ENCODE data around the gene KCNK4. TPM values are rescaled to one million over a fixed set of nuclear protein-coding genes. Genes with fewer than 3 reads are reported as not detected.

KCNK4 gene
- total and polyA plus RNA-seq, 7 donors, result 0.71 TPM; not detected in 6

DNA sequence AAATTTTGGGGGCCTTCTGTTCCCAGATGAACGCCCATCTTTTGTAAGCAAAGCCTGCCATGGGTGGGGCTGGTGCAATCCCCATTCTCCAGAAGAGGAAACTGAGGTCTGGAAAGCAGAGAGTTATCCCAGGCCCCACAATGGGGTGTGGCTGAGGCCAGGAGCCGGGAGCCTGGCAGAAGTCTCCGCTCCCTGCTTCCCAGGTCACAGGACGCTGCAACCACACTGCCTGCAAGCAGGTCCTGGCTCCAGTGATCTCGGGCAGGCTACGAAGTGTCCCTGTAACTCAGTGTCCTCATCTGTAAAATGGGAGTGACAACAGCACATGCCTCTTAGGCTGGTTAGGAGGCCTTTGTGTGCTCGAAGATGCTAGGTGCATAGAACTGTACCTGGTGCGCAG, 38.1 kb upstream of the KCNK4 start:
- Histone ChIP-seq H3K36me3 (peaks cover 7 to 31% (median 18%) of the 10 kb centered on the region in 4 donors), H3K4me3 (peak overlapping the region in 1 of 4 donors; percentile 83), H3K27ac (peak overlapping the region in 2 of 4 donors; percentile 79 to 85), H3K9me3 (no peaks in the 10 kb centered on the region), H3K4me1 (peaks cover 0 to 35% (median 26%) of the 10 kb centered on the region in 4 donors), H3K27me3 (no peaks in the 10 kb centered on the region)
- intact Hi-C loops (cut with DNase I), result no loop called here
- TF ChIP-seq, protein P1, sequence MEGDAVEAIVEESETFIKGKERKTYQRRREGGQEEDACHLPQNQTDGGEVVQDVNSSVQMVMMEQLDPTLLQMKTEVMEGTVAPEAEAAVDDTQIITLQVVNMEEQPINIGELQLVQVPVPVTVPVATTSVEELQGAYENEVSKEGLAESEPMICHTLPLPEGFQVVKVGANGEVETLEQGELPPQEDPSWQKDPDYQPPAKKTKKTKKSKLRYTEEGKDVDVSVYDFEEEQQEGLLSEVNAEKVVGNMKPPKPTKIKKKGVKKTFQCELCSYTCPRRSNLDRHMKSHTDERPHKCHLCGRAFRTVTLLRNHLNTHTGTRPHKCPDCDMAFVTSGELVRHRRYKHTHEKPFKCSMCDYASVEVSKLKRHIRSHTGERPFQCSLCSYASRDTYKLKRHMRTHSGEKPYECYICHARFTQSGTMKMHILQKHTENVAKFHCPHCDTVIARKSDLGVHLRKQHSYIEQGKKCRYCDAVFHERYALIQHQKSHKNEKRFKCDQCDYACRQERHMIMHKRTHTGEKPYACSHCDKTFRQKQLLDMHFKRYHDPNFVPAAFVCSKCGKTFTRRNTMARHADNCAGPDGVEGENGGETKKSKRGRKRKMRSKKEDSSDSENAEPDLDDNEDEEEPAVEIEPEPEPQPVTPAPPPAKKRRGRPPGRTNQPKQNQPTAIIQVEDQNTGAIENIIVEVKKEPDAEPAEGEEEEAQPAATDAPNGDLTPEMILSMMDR (IDR thresholded peaks at IDR 0.05), result no peak
- TF ChIP-seq POLR2A (IDR thresholded peaks at IDR 0.05) (no peak), POLR2AphosphoS5 (IDR thresholded peaks at IDR 0.05) (no peak), EP300 (IDR thresholded peaks at IDR 0.05) (no peak)
- 59 to 72% methylated on average over 8 of the region's 8 CpGs for WGBS, 2 donors
- DNase-seq, result no peak

DNA sequence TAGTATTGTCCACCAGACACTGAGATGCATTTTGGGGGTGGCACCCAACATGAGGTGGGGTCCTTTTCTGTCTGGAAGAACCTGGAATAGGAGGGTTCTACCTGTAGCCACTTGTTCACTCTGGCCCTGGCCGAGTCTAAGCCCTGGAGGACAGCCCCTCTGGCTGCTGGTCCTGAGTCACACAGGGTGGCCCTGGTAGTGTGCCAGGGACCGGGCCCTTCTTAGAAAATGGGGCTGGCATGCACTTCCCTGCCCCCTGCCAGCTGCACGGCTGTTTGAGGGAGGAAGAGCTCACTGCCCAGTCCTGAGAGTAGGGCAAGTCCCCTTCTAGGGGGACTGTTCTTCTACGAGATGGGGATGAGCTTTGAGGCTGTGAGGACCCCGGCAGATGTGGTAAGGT, 37.6 kb upstream of the KCNK4 start:
- Histone ChIP-seq H3K27me3 (no peaks in the 10 kb centered on the region), H3K4me1 (peaks cover 0 to 34% (median 25%) of the 10 kb centered on the region in 4 donors), H3K27ac (no peak overlapping the region), H3K4me3 (no peak overlapping the region), H3K36me3 (peaks cover 7 to 35% (median 22%) of the 10 kb centered on the region in 4 donors), H3K9me3 (no peaks in the 10 kb centered on the region)
- intact Hi-C loops (cut with DNase I), result no loop called here
- 70 to 71% methylated on average over 5 of the region's 5 CpGs for WGBS, 2 donors
- no peak for DNase-seq
- TF ChIP-seq POLR2A (IDR thresholded peaks at IDR 0.05) (no peak), EP300 (IDR thresholded peaks at IDR 0.05) (no peak), POLR2AphosphoS5 (IDR thresholded peaks at IDR 0.05) (no peak)
- TF ChIP-seq, protein P1 (IDR thresholded peaks at IDR 0.05), result no peak

GRCh38 chr11:64254326-64254725, 36.8 kb upstream of the KCNK4 start:
- DNase-seq, result no peak
- no peak for TF ChIP-seq POLR2A (IDR thresholded peaks at IDR 0.05)
- TF ChIP-seq, protein P1 (IDR thresholded peaks at IDR 0.05), result no peak
- no peak for TF ChIP-seq POLR2AphosphoS5 (IDR thresholded peaks at IDR 0.05)
- TF ChIP-seq EP300 (IDR thresholded peaks at IDR 0.05), result no peak
- H3K4me1 ChIP-seq, result peaks cover 0 to 34% (median 25%) of the 10 kb centered on the region in 4 donors
- 91 to 94% methylated on average over 7 of the region's 7 CpGs for WGBS, 2 donors
- intact Hi-C loops (cut with DNase I), result no loop called here
- H3K27ac ChIP-seq, result no peak overlapping the region
- peaks cover 7 to 43% (median 30%) of the 10 kb centered on the region in 4 donors for H3K36me3 ChIP-seq
- H3K9me3 ChIP-seq, result no peaks in the 10 kb centered on the region
- no peak overlapping the region for H3K4me3 ChIP-seq
- no peaks in the 10 kb centered on the region for H3K27me3 ChIP-seq

GRCh38 chr11:64255135-64256128, 35.7 kb upstream of the KCNK4 start:
- TF ChIP-seq POLR2A (IDR thresholded peaks at IDR 0.05) (no peak), EP300 (IDR thresholded peaks at IDR 0.05) (no peak), POLR2AphosphoS5 (IDR thresholded peaks at IDR 0.05) (no peak)
- TF ChIP-seq, protein P1 (IDR thresholded peaks at IDR 0.05), result no peak
- Histone ChIP-seq H3K4me3 (no peak overlapping the region), H3K27ac (no peak overlapping the region), H3K9me3 (no peaks in the 10 kb centered on the region), H3K36me3 (peaks cover 7 to 49% (median 38%) of the 10 kb centered on the region in 4 donors), H3K4me1 (peaks cover 0 to 31% (median 24%) of the 10 kb centered on the region in 4 donors), H3K27me3 (no peaks in the 10 kb centered on the region)
- no peak for DNase-seq
- 87 to 91% methylated on average over 35 of the region's 35 CpGs for WGBS, 2 donors
- intact Hi-C loops (cut with DNase I), result no loop called here
